SK-N-MC (cell line): ENCODE measurements around the gene RANBP17.

ENCODE experiments used
- DNase-seq: peaks from one replicate; pipeline ENCODE4 v3.0.0-alpha.2; 2011; ENCODE audit warnings: low read depth, low spot score
- H3K27ac ChIP-seq: fragments of 200-600 bp; sonication (generic); 2 replicates; pipeline ENCODE4 v1.5.1; 2016; ENCODE audit warnings: mixed run types
- H3K36me3 ChIP-seq: fragments of 200-600 bp; sonication (generic); 2 replicates; pipeline ENCODE4 v1.6.1; 2017; ENCODE audit warnings: antibody characterized with exemption, low read length, mixed read lengths; ENCODE audit not compliant: insufficient read depth
- H3K4me3 ChIP-seq: fragments of 200-600 bp; sonication (generic); 2 replicates; pipeline ENCODE4 v1.5.1; 2016
- H3K9ac ChIP-seq: fragments of 200-600 bp; sonication (generic); 2 replicates; pipeline ENCODE4 v1.8.0; 2017; ENCODE audit warnings: mixed run types, mixed read lengths; ENCODE audit not compliant: insufficient read length
- H3K9me3 ChIP-seq: fragments of 200-600 bp; sonication (generic); 2 replicates; pipeline ENCODE4 v1.6.1; 2017; ENCODE audit warnings: low read depth, mild to moderate bottlenecking, antibody characterized with exemption, low read length, moderate library complexity, mixed read lengths
- EZH2 ChIP-seq: fragments of 200-600 bp; sonication (generic); IDR thresholded peaks from one replicate; pipeline ENCODE4 v1.6.1; 2017; ENCODE audit warnings: antibody characterized with exemption
- FOXP2 ChIP-seq: optimal IDR thresholded peaks from 2 replicates; pipeline ENCODE3; 2011; ENCODE audit warnings: mild to moderate bottlenecking, moderate library complexity; ENCODE audit not compliant: insufficient read depth; ENCODE audit errors: extremely low read length, control extremely low read depth
- POLR2AphosphoS5 ChIP-seq: IDR thresholded peaks from 2 replicates; pipeline ENCODE4 v1.6.1; 2012; ENCODE audit warnings: mild to moderate bottlenecking, low read depth, low read length, borderline replicate concordance

The RANBP17 gene

DNA sequence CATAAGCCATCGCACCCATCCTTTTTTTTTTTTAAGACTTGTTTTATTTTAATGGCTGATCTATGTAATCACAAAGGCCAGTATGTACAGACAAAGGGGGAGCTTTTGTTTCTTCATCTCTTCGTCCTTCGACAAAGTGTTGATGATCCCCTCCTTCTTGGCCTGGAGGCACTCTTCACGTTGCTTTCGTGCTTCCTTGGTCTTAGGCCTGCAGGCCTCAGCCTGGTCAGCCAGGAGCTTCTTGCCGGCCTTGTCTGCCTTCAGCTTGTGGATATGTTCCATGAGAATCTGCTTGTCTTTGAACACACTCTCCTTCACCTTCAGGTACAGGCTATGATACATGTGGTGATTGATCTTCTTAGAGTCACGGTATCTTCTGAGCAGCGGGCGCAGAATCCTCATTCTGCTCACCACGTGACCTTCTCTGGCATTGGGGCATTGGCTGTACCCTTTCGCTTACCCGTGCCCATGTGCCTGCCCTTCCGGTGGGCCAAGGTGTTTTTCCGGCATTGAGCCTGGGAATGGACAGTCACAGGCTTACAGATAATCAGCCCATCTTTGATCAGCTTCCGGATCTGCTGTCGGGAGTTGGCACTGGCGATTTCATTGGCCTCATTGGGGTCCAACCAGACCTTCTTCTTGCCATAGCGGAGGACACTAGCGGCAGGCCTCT lies 483.3 kb downstream of the RANBP17 start:
- no peak overlapping the region for H3K9ac ChIP-seq
- H3K36me3 ChIP-seq: no peaks in the 10 kb centered on the region
- no peak for DNase-seq
- H3K27ac ChIP-seq: no peak overlapping the region
- TF ChIP-seq POLR2AphosphoS5 (no peak), FOXP2 (no peak), EZH2 (no peak)
- no peaks in the 10 kb centered on the region for H3K9me3 ChIP-seq
- no peak overlapping the region for H3K4me3 ChIP-seq
